Measurements from ENCODE around the gene HUS1B.

HUS1B gene

GRCh38 chr6:621931-622330, 35.0 kb downstream of the HUS1B start:
- ATAC-seq: no peak

GRCh38 chr6:620950-621349, 36.0 kb downstream of the HUS1B start:
- ATAC-seq: no peak

- no peak for ATAC-seq
These were observed 36.7 kb downstream of the HUS1B start for GRCh38 chr6:620166-620565.

- peak; percentile 41 to 44 for ATAC-seq
These were observed 39.3 kb downstream of the HUS1B start for GRCh38 chr6:617456-618100.

GRCh38 chr6:613981-614380, 42.9 kb downstream of the HUS1B start:
- ATAC-seq: no peak

- ATAC-seq: no peak
These were observed 45.0 kb downstream of the HUS1B start for GRCh38 chr6:611928-612327.

GRCh38 chr6:610882-611281, 46.0 kb downstream of the HUS1B start:
- no peak for ATAC-seq

- no peak for ATAC-seq
These were observed 47.0 kb downstream of the HUS1B start for GRCh38 chr6:609905-610304.

GRCh38 chr6:606829-607379, 50.0 kb downstream of the HUS1B start:
- no peak for ATAC-seq
